Fibroblast of the conjunctiva (primary cell): ENCODE data around the gene KREMEN2.

Experiments used
- DNase-seq: peaks from one replicate; pipeline ENCODE4 v3.0.0-alpha.2; 2010; ENCODE audit warnings: low read depth

KREMEN2 gene

DNA sequence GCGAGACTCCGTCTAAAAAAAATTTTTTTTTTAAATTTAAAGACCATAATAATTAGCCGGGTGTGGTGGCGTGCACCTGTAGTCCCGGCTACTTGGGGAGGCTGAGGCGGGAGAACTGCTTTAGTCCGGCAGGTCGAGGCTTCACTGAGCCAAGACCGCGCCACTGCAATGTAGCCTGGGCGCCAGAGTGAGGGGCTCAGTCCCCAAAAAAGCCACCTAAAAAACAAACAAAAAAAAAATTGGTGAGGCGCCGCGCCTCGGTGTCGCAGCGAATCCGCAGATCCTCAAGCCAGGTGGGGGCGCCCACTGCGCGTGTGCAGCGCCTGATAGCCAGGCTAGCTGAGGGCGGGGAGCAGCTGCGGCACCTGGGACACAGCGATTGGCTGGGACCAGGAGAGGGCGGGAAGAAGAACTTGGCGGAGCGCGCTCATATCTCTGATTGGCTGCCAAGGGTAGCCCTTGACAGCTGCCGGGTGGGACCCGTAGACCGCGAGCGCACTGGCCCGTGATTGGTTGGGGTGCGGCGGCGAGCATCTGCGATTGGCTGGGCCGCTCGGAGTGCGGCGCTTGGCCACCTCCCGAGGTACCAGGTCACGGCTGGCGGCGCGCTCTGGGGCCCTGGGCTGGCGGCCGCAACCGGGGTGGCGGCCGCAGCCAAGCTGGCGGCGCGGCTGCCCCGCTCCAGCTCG, 39.7 kb downstream of the KREMEN2 start:
- DNase-seq, result peak; percentile 96

DNA sequence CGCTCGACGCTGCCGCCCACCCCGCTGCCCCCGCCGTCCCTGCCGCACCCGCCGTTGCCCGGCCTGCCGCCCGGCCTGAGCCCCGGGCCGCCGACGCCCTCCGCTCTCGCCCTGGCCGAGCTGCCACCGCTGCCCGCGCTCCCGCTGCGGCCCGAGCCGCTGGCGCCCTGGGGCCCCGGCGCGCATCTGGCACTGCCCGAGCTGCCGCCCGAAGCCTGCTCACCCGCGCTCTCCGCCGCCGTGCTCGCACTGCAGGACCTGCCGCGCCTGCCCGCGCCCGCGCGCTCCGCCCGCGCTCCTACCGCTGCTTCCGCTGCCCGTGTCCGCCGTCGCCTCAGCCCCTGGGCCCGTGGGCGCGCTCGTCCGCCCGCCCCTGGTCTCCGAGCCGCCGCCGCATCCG, 40.2 kb downstream of the KREMEN2 start:
- no peak for DNase-seq

DNA sequence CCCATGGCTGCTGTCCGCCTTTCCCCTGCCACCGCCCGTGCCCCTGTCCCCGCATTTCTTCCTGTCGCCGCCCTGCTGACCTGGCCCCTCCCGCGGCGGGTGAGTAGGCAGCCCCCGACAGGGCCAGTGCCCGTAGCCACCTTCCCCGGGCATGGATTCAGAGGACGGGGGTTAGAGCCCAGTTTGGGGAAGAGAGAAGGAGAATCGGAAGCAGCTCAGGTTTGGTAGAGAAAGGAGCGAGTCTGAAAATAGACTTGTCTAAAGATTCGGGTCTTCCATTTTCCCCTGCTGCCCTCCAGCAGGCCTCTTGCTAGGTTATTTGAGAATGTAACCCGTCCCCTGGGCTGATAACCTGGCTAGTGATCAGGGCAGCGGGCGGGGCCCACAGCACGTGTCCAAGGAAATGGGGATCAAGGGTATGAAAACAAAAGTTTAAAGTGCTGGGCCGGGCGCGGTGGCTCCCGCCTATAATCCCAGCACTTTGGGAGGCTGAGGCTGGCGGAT, 40.8 kb downstream of the KREMEN2 start:
- DNase-seq, result no peak

DNA sequence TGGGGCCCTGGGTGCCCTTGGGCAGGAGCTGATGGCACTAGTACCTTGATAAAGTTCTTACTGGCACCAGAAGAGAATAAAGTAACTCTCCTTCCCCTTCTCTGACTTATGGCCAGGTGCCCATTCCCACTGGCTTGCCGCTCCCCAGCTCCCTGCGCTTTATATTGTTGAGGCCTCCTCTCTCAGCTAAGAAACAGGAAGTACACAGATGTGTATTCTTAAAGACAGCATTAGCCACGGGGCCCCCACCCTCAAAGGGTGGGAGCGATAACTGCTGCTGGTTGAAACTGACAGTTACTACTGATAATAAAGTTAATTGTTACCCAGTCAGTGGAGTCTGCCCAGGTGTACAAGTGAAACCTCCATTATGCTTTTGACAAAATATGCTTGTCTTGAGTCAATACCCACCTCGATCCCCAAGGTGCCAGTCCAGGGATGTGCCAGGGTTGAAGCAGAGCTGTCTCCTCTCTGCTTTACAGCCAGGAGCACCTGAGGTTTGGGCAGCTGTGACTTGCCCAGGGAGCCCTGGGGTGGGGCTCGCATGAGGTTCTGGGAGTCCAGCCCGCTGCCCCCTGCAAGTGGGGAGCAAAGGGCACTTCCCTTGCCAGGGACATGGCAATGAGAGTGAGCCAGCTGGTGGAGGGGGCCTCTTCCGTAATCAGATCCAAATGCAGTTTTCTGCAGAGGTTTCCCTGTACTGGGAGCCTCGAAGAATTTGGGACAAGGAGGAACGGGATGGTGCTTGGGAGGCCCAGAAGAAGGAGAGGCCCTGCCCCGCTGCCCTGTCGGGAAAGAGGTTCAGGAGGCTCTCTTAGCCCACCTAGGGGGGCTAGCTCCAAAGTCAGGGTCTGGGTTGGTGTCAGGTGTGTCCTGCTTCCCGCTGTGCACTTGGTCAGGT, 43.2 kb downstream of the KREMEN2 start:
- no peak for DNase-seq

DNA sequence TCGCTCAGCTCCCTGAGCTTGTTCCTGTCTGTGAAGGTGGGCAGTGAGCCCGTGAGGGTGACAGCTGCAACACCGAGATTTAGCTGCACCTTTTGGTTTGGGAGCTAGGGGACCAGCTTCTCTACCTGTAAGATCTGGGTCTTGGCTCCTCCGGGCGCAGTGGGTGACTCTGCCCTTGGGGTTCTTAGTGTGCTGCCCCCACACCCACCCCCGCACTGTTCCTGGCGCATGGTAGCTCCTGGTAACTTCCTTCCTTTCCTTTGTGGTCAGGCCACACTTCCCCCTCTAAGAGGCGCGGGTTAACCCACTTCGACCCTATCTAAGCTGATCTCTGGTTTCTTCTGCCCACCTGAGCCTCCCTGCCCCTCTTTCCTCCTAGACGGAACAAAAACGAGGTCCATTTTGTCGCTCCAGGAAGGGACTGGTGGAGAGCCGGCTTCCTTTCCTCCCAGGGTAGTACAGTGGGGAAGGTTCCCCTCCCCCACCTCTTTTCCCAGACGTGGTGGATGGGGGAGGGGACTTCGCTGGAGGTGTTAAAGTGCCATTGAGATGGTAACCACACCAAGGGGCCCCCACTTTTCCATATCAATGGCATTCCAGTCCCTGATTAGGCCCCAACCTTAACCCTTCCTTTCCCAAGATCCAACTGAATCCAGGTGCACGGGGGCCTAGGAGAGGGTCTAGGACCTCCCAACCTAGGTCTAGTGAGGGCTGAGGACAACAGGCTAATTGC, 44.0 kb downstream of the KREMEN2 start:
- DNase-seq, result no peak

DNA sequence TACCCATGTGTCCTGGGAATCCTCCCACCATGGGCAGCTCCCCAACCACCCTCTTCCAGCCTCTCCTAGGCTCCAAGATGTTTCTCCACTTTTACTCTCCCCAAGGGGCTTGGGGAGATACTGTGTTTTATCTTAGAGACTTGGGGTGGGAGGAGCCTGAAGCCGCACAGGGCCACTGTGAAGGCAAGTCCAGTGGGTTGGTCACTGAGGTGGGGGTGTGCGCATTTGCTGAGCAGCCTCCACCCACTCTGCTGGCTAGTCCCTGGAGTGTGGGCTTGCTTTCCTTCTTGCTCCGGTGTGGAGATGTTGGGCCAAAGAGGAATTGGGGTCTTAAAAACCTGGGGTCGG, 44.6 kb downstream of the KREMEN2 start:
- no peak for DNase-seq

DNA sequence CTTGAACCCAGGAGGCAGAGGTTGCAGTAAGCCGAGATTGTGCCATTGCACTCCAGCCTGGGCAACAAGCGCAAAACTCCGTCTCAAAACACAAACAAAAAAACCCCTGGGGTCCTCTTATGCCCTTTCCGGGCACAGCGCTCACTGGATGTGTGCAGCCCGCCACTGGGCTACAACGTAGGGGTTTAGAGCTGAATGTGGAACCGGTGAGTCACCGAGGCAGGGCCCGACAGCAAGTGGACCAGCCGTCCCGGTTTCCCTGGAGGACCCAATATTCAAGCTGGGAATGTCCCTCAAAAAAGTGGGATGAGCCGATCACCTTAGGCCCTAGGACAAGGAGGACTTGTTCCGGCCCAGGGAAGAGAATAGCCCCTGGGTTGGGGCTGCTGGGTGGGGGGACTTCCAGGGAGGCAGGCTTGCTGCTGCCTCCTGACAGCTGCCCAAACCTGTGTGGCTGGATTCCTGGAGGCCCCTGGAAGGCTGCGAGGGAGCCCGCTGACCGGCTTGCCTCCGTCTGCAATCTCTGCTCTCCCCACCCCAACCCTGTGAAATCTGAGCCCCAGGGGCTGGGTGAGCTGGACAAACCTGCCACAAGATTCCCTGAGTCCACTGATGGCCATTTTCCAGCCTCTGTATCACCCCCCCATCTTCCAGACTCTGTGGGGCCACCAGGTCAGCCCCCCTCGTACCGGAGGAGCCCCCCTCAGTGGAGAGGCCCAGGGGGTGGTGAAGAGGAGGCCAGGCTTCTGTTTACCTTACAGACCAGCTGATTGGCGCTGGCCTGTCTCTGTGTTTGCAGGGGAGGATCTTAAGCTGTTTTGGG, 45.7 kb downstream of the KREMEN2 start:
- no peak for DNase-seq

DNA sequence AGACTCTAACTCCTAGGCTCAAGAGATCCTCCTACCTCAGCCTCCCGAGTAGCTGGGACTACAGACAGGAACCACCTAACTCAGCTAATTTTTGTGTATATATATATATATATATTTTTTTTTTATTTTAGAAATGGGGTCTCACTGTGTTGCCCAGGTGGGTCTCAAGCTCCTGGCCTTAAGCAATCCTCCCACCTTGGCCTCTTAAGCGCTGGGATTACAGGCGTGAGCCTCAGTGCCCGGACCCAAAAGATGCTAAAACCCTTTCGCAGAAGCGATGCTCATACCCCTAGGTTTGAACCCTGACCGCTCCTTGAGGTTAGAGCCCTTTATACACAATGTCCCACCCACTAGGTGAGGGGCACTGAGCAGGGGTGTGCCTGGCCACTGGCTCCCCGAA, 46.4 kb downstream of the KREMEN2 start:
- DNase-seq, result no peak

DNA sequence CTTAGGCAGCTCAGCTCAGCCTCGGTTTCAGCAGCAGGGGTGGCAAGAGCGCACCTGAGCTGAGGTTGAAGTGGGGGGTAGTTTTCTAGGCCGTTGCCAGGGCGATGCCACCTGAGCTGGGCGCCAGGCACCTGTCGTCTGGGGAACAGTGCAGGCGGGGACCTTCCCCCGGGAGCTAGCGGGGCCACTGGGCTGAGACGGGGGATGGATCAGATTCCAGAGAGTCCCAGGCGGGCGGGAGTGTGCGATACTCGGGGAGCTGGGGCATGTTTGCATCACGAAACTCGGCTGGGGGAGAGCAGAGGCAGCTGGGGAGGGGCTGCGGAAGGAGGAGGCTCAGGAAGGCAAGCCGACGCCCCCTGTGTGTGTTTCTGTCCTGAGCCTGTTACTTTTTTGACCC, 48.2 kb downstream of the KREMEN2 start:
- no peak for DNase-seq

DNA sequence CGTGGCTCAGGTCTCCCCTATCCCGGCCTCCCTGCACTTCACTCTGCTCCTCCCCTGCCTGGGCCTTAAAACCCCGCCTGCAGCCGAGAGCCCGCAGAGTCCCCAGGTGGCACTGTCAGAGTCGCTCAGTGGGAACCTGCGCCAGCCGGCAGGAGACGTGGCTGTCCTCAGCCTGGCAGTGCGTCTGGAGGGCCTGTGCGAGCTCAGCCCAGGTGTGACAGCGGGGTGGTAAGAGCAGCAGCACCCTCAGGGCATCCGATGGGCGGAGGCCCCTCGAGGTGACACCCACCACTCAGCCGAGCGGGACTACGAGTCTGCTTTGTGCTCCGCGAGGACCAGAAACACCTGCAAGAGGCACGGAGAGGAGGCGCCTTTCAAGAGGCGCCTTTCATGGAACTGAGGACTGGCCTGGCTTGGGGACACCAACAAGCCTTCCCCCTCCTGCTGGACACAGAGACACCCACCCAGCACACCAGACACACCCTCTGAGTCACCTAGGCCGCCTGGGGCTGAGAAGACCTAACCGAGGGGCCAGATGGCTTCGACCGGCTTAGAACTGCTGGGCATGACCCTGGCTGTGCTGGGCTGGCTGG, 48.8 kb downstream of the KREMEN2 start, which contains the start of gene CLDN9:
TSS of gene CLDN9 (plus strand) at position 96 of the 593 bp plus-strand sequence. CDS start at position 536, 440 bp downstream.
- no peak for DNase-seq

DNA sequence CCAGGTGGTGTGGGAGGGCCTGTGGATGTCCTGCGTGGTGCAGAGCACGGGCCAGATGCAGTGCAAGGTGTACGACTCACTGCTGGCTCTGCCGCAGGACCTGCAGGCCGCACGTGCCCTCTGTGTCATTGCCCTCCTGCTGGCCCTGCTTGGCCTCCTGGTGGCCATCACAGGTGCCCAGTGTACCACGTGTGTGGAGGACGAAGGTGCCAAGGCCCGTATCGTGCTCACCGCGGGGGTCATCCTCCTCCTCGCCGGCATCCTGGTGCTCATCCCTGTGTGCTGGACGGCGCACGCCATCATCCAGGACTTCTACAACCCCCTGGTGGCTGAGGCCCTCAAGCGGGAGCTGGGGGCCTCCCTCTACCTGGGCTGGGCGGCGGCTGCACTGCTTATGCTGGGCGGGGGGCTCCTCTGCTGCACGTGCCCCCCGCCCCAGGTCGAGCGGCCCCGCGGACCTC, 49.4 kb downstream of the KREMEN2 start:
- DNase-seq, result no peak

DNA sequence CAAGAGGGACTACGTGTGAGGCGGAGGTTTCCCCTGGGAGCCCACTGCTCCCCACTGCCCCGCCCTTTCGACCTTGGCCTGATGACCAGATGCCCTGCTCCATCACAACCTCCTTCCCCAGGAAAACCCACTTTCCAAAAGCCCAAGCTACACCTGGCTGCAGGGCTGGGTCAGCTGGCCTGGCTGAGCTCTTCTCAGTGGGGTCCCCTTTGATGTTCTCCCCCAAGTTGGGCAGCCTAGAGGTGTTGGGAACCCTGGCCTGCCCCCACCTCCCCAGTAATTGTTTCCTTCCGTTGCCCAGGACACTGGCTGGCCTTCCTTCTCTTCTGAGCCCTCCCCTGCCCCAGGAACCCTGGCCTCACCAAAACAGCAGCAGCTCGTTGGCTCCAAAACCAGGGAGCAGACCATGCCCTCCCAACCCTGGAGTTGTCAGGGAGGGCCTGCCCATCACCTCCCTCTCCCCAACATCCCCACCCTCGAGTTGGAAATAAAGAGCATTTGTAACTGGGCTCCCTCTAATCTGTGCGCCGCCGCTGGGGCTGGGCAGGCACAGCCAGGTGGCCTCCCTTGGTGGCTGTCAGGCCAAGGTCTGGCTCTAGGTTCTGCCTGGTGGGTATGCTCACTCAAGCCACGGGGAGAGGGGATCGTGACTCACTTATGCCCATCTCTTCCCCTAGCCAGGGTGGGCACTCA, 50.1 kb downstream of the KREMEN2 start:
- DNase-seq, result no peak

DNA sequence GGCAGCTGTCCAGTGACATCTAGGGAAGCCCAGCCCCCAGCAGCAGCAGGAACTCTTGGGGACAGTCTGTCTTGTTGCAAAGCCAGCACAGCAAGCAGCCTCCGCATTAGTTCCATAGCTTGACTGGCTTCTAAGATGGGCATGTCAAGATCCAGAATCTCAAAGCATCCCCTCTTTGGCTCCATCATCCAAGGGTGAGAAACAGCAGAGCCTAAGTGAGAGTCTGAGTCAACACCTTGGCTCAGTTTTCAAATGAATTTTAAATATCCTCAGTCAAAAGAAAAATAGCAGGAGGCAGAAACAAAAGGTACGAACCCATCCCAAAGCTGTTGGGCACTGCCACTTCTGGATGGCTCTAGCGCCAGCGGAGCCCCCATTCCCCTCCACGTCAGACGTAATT, 50.9 kb downstream of the KREMEN2 start:
- no peak for DNase-seq

DNA sequence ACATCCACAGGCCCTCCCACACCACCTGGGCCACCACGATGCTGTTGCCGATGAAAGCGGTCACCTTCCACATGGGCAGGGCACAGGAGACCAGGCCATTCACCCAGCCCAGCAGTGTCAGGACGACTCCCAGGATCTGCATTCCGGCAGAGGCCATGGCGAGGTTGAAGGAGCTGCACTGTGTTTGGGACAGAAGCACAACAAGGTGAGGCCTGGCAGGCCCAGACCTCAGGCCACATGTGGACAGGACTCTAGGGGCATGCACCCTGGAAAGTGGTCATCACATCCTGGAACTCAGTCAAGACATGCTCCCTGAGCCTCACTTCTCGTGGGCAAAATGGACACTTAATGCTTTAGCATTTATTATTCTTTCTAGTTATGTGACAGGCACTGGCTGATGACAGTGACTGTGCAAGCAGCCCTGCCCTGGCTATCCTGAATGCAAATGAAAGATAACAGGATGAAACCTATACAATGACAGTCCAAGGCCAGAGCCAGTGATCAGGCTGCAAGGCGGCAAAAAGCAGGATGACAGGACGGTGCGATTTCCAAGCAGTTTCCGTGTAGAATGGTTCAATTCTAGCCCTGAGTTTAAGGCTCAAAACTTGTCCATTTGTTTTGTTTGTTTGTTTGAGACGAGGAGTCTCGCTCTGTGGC, 51.9 kb downstream of the KREMEN2 start:
- DNase-seq, result no peak

DNA sequence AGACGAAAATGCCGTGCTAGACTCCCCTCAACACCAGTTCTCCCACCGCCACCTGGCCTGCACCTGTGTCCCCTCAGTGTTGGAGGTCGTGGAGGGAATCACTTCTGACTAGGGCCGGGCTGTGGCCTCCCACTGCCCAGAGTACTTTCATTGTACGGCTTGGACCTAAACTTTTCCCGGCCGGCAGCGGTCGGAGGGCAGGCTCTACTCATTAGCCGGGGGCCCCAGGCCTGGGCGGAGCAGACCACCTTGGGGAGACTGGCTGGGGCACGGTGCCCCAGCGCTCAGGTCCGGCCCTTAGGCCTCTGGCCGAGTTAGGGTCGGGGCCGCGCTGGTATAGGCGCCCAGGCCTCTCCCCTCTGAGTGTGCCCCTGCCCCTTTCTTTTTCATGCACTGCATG, 53.3 kb downstream of the KREMEN2 start:
- no peak for DNase-seq
